Vagina (tissue), 2 donors: Measurements from ENCODE around the gene PPCS. TPM values are rescaled to one million over a fixed set of nuclear protein-coding genes. Genes with fewer than 3 reads are reported as not detected.

Experiments used
- DNase-seq, 2 donors: peaks; one replicate each; pipeline ENCODE4 v3.0.0-alpha.2; 2017; ENCODE audit errors: extremely low spot score in 2 of 2
- H3K27ac ChIP-seq: fragments of 200-600 bp; sonication (generic); one replicate; pipeline ENCODE4 v1.5.1; 2019
- H3K27me3 ChIP-seq: fragments of 200-600 bp; sonication (generic); one replicate; pipeline ENCODE4 v1.5.1; 2019
- H3K36me3 ChIP-seq, 2 donors: fragments of 200-600 bp; sonication (generic); one replicate each; pipeline ENCODE4 v1.5.1; 2017 to 2019
- H3K4me1 ChIP-seq: fragments of 200-600 bp; sonication (generic); one replicate; pipeline ENCODE4 v1.5.1; 2019
- H3K4me3 ChIP-seq, 2 donors: fragments of 200-600 bp; sonication (generic); 1 replicate in 1 of 2; 2 replicates in 1 of 2; pipeline ENCODE4 v1.5.1; 2016 to 2019
- H3K9me3 ChIP-seq: fragments of 200-600 bp; sonication (generic); one replicate; pipeline ENCODE4 v1.5.1; 2019
- POLR2A ChIP-seq, 2 donors: fragments of 450-650 bp; IDR thresholded peaks; one replicate each; pipeline ENCODE4 v1.6.1; 2017; ENCODE audit warnings: antibody characterized with exemption in 2 of 2, mild to moderate bottlenecking in 2 of 2, moderate library complexity in 2 of 2
- POLR2AphosphoS5 ChIP-seq, 2 donors: sonication (generic); formaldehyde crosslinking; IDR thresholded peaks; one replicate each; pipeline ENCODE4 v1.9.0; 2017; ENCODE audit warnings: antibody characterized with exemption in 2 of 2, mild to moderate bottlenecking in 2 of 2, low read depth in 1 of 2; ENCODE audit not compliant: insufficient read depth in 1 of 2
- intact Hi-C: fragments of 100-400 bp; cut with DNase I; formaldehyde crosslinking; loops from one replicate; pipeline ENCODE4 v1.15.1; 2023
- total RNA-seq: library from RNA; depleted of rRNA; stranded (reverse); fragments of >200 nt; gene quantifications from one replicate; pipeline ENCODE4 v1.2.3, GENCODE V29; 2016
- TF ChIP-seq, protein P1 (sequence below), 3 experiments: fragments of 450-650 bp in 2 of 3; fragments of 200-600 bp in 1 of 3; sonication (generic) in 1 of 3; IDR thresholded peaks; one replicate each; pipeline ENCODE4 v1.5.1; 2017 to 2019; ENCODE audit warnings: antibody characterized with exemption in 3 of 3, mild to moderate bottlenecking in 2 of 3, moderate library complexity in 2 of 3

The PPCS gene
- total RNA-seq, 1 donor from 2014 or later: 48.9 TPM

DNA sequence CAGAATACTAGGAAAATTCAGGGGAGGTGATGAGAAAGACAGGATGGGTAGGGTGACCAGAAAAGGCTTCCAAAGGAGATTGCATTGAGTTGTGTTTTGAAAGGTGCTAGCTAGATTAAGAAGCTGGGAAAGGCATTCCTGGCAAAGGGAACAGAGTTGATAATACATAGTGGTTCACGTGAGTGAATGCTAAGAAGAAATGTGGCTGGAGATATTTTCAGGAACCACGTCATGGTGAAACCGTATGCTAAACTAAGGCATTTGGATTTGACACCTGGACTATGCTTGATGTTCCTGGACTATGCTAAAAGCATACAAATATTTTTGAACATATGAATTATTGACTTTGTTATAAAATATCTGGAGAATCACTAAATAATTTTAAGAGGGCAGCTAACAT is 21.4 kb downstream of the PPCS start:
- intact Hi-C loops: no loop called here
- no peak overlapping the region for H3K4me3 ChIP-seq
- H3K36me3 ChIP-seq: peaks cover 0 to 11% of the 10 kb centered on the region in 2 donors
- TF ChIP-seq, protein P1, sequence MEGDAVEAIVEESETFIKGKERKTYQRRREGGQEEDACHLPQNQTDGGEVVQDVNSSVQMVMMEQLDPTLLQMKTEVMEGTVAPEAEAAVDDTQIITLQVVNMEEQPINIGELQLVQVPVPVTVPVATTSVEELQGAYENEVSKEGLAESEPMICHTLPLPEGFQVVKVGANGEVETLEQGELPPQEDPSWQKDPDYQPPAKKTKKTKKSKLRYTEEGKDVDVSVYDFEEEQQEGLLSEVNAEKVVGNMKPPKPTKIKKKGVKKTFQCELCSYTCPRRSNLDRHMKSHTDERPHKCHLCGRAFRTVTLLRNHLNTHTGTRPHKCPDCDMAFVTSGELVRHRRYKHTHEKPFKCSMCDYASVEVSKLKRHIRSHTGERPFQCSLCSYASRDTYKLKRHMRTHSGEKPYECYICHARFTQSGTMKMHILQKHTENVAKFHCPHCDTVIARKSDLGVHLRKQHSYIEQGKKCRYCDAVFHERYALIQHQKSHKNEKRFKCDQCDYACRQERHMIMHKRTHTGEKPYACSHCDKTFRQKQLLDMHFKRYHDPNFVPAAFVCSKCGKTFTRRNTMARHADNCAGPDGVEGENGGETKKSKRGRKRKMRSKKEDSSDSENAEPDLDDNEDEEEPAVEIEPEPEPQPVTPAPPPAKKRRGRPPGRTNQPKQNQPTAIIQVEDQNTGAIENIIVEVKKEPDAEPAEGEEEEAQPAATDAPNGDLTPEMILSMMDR (IDR thresholded peaks at IDR 0.05): no peak
- TF ChIP-seq POLR2A (IDR thresholded peaks at IDR 0.05) (no peak), POLR2AphosphoS5 (IDR thresholded peaks at IDR 0.05; ENCODE audit: insufficient read depth in 1 of 2, low read depth in 1 of 2) (no peak)
- H3K27ac ChIP-seq: no peak overlapping the region
- no peaks in the 10 kb centered on the region for H3K27me3 ChIP-seq
- DNase-seq: no peak
- no peaks in the 10 kb centered on the region for H3K9me3 ChIP-seq
- no peaks in the 10 kb centered on the region for H3K4me1 ChIP-seq

DNA sequence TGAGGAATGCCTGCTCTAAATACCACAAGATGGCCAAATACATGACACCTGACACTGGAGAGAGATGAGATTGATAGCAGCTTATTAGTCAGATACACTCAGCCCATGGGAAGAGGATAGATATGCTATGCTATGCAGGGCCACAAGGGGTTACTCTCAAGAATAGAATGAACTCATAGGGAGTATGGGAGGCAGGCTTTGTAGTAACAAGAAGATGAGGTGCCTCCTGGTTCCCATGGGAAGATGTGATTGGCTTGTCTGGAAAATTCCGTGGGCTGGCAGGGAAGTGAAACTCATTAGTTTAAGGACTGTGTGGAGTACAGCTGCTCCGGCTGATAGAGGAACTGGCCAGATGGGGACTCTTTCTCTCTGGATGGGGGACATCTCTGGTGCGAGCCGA is 23.3 kb downstream of the PPCS start:
- Histone ChIP-seq H3K9me3 (no peaks in the 10 kb centered on the region), H3K27me3 (no peaks in the 10 kb centered on the region), H3K4me3 (no peak overlapping the region), H3K36me3 (peaks cover 0 to 19% of the 10 kb centered on the region in 2 donors), H3K27ac (no peak overlapping the region), H3K4me1 (no peaks in the 10 kb centered on the region)
- intact Hi-C loops: no loop called here
- DNase-seq: no peak
- no peak for TF ChIP-seq POLR2AphosphoS5 (IDR thresholded peaks at IDR 0.05; ENCODE audit: insufficient read depth in 1 of 2, low read depth in 1 of 2)
- no peak for TF ChIP-seq POLR2A (IDR thresholded peaks at IDR 0.05)
- TF ChIP-seq, protein P1 (IDR thresholded peaks at IDR 0.05): no peak

DNA sequence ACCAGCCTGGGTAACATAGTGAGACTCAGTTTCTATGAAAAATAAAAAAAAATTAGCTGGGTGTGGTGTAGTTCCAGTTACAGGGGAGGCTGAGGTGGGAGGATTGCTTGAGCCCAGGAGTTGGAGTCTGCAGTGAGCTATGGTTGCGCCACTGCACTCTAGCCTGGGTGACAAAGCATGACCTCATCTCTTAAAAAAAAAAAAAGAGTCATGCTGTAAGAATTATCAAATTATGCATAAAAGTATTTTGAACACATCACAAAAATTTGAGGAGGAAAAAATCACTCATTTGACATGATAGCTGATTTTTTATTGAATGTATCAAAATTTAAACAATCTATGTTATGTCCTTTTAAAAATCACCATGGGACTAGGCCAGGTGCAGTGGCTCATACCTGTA is 24.6 kb downstream of the PPCS start:
- H3K4me1 ChIP-seq: no peaks in the 10 kb centered on the region
- no peak for TF ChIP-seq POLR2AphosphoS5 (IDR thresholded peaks at IDR 0.05; ENCODE audit: insufficient read depth in 1 of 2, low read depth in 1 of 2)
- TF ChIP-seq POLR2A (IDR thresholded peaks at IDR 0.05): no peak
- TF ChIP-seq, protein P1 (IDR thresholded peaks at IDR 0.05): no peak
- intact Hi-C loops: no loop called here
- H3K9me3 ChIP-seq: no peaks in the 10 kb centered on the region
- no peaks in the 10 kb centered on the region for H3K27me3 ChIP-seq
- peaks cover 0 to 19% of the 10 kb centered on the region in 2 donors for H3K36me3 ChIP-seq
- no peak overlapping the region for H3K4me3 ChIP-seq
- DNase-seq: no peak
- H3K27ac ChIP-seq: no peak overlapping the region

DNA sequence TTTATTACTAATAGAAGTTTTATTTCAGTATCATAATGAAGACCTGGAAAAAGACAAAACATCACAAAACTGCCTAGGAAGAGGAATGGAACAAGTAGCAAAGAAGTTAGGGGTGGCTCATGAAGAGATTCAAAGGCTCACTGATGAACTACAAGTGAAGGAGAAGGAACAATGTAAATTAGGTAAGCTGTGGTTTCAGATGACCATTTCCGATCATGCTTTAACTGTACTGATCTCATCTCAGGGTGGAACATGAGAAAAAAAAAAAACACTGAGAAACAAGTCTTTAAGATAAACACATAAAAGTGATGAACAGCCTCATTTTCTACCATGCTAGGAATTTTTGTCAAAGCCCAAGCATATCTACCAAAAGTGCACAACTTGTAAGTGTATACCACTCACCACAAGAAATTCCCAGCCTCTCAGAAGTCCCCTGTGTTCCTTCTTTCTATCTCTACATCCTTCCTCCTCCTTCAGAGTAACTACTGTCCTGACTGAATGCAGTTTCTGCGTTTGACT is 26.4 kb downstream of the PPCS start:
- TF ChIP-seq POLR2AphosphoS5 (IDR thresholded peaks at IDR 0.05; ENCODE audit: insufficient read depth in 1 of 2, low read depth in 1 of 2) (no peak), POLR2A (IDR thresholded peaks at IDR 0.05) (no peak)
- TF ChIP-seq, protein P1 (IDR thresholded peaks at IDR 0.05): no peak
- intact Hi-C loops: no loop called here
- no peaks in the 10 kb centered on the region for H3K4me1 ChIP-seq
- no peak overlapping the region for H3K27ac ChIP-seq
- H3K27me3 ChIP-seq: no peaks in the 10 kb centered on the region
- no peak for DNase-seq
- H3K9me3 ChIP-seq: no peaks in the 10 kb centered on the region
- H3K36me3 ChIP-seq: peaks cover 0 to 19% of the 10 kb centered on the region in 2 donors
- no peak overlapping the region for H3K4me3 ChIP-seq

DNA sequence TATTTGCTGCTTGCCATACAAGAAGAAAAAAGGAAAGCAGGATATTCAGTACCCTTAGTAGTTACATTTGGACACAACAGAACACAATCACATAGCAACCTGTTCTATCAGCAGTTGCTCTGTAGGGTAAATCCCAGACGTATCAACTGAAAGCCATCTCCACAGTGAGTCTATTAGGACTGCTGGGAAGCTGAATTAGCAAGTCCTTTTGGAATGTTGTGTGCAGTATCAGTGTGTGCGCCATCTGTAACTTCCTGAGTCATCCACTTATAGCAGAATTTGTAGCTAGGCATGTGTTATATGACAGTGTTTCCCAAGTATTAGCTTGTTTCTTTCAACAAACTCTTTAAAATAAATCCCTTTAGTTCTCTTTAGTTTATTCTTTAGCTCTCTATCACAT is 28.0 kb downstream of the PPCS start:
- no peaks in the 10 kb centered on the region for H3K4me1 ChIP-seq
- H3K27ac ChIP-seq: no peak overlapping the region

More for the DNA sequence above, 28.0 kb downstream of the PPCS start:
- TF ChIP-seq POLR2AphosphoS5 (IDR thresholded peaks at IDR 0.05; ENCODE audit: insufficient read depth in 1 of 2, low read depth in 1 of 2) (no peak), POLR2A (IDR thresholded peaks at IDR 0.05) (no peak)
- TF ChIP-seq, protein P1 (IDR thresholded peaks at IDR 0.05): no peak
- Histone ChIP-seq H3K36me3 (peaks cover 0 to 19% of the 10 kb centered on the region in 2 donors), H3K27me3 (no peaks in the 10 kb centered on the region), H3K4me3 (no peak overlapping the region), H3K9me3 (no peaks in the 10 kb centered on the region)
- DNase-seq: no peak
- intact Hi-C loops: no loop called here
